GM21390 (cell line): ENCODE data around the gene PKP3.
"Not testable (repeated sequence)": the region's sequence is repeated elsewhere in the genome, so short reads cannot be mapped to it uniquely, and the experiment has no call there.

Experiments used
- ATAC-seq: cut with Tn5 transposase; IDR thresholded peaks from one replicate; pipeline ENCODE4 v1.9.1; 2021; ENCODE audit not compliant: unreplicated experiment

Gene PKP3

DNA sequence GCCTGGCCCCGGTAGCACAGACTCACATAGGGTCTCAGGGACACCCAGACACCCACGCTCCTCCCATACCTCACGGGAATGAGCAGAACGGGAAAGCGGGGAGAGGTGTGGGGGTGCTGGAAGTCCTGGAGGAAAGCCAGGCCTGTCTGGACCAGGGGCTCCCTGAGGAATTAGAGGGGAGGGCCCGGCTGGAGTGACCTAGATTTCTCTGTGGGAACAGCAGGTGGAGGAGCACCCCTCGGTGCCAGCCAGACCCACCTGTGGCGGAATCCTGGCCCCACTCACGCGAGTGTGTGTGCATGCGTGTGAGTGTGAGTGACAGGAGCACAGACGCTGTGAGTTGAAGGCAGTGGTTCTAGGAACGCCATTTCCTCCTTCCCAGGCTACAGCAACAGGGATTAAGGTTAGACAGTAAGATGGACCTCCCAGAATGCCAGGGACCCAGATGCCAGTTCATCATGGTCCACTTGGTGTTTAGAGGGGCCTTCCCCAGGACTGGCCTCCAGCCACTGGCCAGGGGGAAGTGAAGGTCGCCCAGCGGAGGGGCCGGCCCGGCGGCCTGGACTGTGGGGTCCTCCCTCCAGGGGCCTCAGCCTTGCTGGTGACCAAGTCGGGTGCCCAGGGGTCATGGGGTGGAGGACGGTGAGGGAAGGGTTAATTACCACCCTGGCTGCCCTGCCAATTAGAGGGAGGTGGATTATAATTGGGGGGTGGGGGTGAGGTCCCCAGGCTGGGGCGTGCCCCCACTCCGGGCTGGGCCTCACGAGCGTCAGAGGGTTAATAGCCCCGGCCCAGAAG lies 1.0 kb downstream of the PKP3 start:
- no peak for ATAC-seq

DNA sequence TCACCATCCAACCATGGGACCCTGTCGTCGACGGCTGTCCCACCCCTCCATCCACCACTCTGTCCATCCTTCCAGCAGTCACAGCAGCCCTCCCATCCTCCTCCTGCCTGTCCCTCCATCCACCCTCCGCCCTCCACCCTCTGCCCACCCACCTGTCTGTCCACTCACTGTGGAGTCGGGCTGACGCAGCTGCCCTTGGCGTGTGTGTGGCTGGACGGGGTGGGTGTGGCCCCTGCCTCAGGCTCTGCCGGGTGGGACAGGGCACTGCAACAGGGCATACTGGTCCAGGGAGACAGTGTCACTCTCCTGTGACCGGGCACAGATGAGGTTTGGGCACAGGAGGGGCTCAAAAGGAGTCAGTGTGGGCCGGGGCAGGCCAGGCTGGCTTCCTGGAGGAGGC lies 1.9 kb downstream of the PKP3 start:
- ATAC-seq: no peak

DNA sequence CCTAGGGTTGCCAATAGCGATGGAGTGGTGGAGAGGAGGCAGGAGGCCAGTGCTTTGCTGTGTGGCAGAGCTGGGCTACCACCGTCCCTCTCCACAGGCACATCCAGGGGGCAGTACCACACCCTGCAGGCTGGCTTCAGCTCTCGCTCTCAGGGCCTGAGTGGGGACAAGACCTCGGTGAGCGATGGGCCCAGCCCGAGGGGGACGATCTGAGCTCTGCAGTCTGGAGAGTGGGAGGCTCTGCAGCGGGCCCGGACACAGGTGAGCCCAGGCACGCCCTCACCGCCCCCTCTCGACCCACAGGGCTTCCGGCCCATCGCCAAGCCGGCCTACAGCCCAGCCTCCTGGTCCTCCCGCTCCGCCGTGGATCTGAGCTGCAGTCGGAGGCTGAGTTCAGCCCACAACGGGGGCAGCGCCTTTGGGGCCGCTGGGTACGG lies 2.5 kb downstream of the PKP3 start:
- no peak for ATAC-seq

DNA sequence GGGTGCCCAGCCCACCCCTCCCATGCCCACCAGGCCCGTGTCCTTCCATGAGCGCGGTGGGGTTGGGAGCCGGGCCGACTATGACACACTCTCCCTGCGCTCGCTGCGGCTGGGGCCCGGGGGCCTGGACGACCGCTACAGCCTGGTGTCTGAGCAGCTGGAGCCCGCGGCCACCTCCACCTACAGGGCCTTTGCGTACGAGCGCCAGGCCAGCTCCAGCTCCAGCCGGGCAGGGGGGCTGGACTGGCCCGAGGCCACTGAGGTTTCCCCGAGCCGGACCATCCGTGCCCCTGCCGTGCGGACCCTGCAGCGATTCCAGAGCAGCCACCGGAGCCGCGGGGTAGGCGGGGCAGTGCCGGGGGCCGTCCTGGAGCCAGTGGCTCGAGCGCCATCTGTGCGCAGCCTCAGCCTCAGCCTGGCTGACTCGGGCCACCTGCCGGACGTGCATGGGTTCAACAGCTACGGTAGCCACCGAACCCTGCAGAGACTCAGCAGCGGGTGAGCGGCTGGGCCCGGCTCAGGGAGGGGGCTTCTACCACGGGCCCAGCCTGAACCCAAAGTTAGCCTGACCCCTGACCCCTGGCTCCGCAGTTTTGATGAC lies 3.0 kb downstream of the PKP3 start:
- no peak for ATAC-seq

DNA sequence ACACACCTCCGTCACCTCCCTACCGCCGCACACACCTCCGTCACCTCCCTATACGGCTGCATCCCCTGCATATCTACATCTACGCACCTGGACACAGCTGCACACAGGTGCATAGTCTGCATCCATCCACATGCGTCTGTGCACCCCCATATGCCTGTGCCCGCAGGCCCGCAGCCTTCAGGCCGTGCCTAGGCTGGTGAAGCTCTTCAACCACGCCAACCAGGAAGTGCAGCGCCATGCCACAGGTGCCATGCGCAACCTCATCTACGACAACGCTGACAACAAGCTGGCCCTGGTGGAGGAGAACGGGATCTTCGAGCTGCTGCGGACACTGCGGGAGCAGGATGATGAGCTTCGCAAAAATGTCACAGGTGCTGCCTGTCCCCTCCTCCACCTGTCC lies 4.8 kb downstream of the PKP3 start:
- no peak for ATAC-seq

DNA sequence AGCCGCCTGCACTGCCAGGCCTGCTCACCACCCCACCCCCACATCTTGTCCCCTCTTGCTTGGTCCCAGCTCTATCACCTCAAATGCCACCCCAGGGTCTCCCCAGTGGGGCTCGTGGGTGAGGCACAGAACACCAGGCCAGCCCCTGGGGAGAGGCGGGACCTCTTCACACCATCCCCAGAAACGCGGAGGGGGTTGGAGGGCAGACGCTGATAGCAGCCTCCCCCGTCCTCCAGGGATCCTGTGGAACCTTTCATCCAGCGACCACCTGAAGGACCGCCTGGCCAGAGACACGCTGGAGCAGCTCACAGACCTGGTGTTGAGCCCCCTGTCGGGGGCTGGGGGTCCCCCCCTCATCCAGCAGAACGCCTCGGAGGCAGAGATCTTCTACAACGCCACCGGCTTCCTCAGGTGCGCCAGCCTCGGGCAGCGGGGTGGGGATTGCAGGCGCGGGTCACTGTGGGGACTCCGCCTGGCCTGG lies 5.8 kb downstream of the PKP3 start:
- no peak for ATAC-seq

DNA sequence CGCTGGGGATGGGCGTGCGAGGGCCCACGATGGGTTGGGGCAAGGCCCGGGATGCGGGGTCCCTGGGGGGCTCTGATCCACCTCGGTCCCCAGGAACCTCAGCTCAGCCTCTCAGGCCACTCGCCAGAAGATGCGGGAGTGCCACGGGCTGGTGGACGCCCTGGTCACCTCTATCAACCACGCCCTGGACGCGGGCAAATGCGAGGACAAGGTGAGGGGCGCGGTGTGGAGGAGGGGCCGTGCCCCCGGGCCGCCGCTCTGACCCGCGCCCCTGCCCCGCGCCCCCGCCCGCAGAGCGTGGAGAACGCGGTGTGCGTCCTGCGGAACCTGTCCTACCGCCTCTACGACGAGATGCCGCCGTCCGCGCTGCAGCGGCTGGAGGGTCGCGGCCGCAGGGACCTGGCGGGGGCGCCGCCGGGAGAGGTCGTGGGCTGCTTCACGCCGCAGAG lies 6.3 kb downstream of the PKP3 start:
- no peak for ATAC-seq

DNA sequence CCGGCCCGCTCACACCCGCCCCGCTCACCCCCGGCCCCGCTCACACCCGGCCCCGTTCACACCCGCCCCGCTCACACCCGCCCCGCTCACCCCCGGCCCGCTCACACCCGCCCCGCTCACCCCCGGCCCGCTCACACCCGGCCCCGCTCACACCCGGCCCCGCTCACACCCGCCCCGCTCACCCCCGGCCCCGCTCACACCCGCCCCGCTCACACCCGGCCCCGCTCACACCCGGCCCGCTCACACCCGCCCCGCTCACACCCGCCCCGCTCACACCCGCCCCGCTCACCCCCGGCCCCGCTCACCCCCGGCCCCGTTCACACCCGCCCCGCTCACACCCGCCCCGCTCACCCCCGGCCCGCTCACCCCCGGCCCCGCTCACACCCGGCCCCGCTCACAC lies 7.2 kb downstream of the PKP3 start:
- not testable (repeated sequence) for ATAC-seq

DNA sequence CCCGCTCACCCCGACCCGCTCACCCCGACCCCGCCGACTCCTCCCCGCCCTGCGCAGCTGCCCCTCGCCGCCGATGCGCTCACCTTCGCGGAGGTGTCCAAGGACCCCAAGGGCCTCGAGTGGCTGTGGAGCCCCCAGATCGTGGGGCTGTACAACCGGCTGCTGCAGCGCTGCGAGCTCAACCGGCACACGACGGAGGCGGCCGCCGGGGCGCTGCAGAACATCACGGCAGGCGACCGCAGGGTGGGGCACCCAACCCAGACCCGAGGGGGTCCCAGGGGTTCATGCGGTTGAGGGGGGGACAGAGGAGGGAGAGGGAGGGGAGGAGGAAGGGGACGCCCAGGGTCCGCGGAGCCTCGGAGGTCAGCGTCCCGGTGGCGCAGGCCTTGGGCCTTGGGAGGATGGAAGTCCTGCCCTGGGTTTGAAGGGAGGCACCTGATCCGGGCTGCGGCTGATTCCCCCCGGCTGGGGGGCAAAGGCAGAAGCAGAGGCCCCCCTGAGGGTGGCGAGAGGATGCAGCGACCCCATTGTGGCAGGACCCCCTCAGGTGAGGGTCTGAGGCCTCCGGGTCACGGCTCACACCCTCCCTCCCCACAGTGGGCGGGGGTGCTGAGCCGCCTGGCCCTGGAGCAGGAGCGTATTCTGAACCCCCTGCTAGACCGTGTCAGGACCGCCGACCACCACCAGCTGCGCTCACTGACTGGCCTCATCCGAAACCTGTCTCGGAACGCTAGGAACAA lies 9.2 kb downstream of the PKP3 start:
- no peak for ATAC-seq

DNA sequence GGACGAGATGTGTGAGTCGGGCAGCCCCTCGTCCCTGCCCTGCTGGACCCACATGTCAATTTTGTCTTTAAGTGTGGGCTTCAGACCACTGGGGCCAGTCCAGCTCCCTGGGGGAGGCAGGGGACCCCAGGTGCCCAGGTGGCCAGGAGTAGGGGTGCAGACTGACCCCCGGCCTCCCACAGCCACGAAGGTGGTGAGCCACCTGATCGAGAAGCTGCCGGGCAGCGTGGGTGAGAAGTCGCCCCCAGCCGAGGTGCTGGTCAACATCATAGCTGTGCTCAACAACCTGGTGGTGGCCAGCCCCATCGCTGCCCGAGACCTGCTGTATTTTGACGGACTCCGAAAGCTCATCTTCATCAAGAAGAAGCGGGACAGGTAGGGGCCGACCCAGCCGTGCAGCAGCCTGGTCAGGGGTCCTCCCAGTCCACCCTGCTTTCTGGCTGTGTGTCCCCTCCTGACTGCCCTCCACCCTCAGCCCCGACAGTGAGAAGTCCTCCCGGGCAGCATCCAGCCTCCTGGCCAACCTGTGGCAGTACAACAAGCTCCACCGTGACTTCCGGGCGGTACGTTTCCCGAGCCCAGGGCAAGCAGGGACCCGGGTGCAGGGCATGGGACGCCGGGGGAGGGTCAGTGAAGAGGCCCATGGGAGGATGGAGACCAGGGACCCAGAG lies 9.9 kb downstream of the PKP3 start:
- no peak for ATAC-seq

DNA sequence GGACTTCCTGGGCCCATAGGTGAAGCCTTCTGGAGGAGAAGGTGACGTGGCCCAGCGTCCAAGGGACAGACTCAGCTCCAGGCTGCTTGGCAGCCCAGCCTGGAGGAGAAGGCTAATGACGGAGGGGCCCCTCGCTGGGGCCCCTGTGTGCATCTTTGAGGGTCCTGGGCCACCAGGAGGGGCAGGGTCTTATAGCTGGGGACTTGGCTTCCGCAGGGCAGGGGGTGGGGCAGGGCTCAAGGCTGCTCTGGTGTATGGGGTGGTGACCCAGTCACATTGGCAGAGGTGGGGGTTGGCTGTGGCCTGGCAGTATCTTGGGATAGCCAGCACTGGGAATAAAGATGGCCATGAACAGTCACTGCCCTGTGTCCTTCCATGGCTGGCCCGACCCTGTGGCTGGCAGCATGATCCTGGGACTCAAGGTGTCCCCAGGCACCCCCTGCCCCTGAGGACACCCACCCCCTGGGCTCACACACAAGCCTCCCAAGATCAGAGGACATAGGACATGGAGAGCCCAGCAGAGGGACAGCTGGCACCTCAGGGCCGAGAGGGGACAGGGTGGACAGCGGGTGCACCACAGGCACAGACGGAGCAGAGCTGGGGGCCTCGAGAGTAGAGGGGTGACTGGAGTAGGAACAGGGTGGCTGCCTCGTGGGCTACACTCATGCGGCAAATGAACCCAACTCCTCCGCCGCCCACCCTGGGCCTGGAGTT lies 10.7 kb downstream of the PKP3 start:
- no peak for ATAC-seq

DNA sequence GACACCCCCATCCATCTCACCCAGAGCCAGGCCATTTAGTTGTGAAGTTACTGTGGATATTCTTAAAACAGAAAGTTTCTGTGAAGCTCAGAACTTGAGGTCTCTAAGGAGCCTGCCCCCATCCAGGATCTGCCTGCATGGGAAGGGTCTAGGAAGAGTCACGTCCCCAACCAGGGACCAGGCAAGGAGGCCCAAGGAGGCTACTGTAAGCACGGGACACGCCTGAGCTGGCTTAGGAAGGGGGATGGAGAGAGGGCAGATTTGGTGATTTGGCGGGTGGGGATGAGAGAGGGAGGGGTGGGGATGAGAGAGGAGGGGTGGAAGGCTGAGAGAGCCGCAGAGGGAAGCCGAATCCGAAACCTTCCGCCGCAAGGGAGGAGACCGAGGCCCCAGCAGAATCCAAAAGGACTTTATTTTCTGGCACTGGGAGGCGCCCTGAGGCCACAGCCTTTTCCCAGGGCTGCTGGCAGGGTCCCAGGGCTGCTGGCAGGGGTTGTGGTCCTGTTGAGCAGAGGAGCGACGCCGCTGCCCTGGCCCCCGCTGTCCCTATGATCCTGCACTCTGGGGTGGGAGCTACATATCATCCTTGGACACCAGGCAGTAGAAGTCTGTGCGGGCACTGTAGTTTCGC lies 11.4 kb downstream of the PKP3 start:
- ATAC-seq: no peak

DNA sequence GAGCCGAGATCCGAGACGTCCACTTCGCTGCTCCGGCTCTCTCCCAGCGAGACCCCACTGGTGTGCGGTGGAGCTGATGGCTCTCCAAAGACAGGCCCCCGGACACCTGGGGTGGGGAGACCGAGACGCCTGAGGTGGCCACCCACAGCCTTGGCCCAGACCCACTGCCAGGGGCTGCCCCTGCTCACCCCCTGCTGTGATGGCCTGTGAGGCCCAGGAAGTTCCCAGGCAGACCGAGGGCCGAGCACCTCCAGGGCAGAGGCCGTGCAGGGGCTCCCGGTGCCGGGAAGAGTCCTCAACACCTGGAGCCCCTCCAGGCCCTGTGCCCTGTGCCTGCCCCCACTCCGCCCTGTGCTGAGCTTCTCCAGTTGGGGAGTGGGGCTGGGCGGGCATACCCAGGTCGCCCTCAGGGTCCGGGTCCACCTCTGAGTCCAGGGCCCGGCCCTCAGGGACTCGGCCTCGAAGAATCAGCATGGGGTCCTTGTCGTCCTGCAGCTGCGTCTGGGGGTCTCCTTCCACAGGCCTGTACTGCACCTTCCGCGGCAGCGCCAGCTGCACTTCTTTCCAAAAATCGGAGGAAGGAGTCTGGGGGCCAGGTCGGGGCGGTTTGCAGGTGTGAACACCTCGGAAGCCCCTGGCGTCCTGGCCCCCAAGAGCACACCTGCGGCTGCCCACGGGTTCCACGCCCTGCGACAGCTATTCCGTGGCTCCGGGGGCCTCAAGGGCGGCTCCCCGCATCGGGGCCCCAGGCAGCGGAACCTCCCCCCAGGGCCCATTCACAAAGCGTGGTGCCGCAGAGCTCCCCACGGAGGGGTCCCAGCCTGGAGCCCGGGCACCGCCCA lies 12.2 kb downstream of the PKP3 start:
- no peak for ATAC-seq

DNA sequence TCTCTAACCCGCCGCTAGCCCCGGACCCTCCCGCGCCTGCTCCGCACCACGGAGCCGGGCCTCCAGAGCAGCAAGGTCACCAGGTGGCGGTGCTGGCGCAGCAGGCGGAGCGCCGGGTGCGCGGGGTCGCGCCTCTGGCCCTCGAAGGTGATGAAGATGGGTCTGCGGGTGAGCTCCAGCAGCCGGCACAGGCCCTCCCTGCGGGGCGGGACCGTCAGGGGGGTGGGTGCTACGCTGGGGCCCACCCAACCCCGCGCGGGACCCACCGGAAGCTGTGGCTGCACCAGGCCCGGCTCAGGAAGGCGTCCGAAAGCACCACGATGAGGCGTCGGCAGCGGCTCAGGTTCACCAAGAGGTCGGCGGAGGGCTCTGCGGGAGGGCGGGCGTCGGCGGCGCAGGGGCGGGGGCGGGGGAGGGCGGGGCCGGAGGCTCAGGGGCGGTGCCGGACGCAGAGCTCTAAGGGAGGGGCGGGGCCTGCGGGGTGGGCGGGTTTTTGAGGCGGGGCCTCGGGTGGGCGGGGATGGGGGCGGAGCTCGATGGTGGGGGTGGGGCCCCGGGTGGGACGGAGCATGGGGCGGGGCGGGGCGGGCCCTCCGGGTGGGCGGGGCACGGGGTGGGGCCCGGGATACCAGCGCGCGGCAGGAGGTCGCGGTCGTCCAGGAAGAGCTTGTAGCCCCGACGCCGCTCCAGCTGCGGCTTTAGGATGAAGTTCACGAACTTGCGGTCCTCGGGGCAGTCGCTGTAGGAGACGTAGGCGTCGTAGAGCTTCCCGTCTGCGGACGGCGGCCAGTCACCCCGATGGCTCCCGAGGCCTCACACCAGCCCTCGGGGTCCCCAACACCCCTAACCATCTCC lies 13.0 kb downstream of the PKP3 start:
- peak; percentile 65 for ATAC-seq

DNA sequence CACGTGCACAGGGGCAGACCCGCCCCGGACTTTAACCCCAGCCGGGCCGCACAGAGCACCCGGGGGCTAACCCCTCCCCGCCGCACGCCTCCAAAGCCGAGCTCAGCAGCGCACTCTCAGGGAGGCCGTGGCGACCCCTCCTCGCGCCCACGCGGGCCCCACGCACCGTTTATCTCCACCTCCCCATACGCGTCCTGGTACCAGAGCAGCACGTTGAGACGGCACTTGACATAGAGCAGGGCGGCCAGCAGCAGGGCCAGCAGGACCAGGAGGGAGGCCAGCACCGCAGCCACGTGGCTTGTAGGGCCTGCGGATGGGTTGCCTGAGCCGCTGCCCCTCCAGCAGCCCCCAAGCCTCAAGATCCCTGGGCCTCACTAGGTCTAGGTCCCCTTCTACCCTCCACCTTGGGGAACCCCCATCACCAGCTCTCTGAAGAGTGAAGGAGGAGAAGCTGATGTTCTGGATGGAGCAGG lies 13.7 kb downstream of the PKP3 start:
- ATAC-seq: no peak

DNA sequence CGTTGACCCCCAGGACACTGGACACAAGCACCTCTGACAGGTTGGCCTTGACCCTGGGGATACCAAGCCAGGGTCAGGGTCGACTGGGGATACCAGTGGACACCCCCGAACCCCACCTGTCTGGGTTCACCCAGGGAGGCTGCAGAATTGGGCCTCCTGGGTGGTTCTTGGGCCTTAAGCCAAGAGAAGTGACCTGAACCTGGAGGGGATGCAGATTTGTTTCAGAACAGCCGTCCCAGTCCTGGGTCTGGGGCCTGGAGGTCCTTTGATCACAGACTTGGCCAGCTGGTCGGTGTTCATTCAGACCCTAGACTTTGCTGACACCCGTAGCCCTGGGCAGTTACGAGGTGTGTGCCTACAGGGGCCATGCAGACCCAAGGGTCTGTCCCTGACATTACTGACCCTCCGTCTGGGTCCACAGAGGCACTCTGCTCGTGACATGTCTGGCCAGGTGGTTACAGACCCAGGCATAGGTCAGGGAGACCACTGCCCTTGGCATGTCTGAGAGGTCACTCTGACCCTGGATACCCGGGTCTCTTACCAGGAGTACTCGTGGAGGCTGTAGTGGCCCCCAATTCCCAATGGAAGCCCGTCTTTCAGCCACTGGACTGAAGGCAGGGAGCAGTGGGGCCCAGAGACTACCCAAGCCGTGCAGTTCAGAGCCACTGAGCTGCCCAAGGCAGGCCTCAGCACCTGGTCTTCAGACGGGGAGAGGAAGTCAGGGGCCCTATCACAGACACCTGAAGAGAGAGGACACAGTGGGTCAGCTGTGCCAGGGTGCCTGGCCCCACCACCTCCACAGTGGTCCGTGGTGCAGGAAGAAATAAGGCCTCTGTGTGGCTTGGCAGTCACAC lies 14.4 kb downstream of the PKP3 start:
- ATAC-seq: no peak

DNA sequence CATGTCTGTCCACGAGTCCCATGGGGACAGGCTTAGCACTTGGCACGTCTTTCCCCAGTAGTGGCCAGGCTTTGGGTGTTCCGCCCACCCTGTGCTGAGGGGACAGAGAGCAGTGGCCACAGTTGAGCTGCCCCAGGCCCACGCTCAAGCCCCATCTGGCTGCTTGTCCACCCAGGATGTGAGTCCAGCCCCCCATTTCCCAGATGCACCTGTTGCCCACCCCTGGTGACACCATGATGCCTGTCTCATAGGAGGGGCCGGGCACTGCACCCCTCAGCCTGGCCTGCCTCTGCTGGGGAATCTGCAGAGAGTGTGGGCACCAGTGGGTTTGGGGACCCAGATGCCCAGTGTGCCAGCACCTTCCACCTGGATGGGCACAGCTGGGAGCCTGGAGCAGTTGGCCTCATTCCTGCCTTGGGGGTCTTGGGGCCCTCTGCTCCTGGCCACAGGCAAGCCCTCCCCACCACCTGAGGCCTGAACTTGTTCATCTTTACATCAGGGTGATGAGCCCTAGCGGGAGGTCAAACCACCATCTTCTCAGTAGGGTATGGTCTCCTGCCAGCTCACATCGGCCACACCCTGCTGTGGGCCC lies 15.1 kb downstream of the PKP3 start:
- ATAC-seq: no peak
